GM18870 (cell line): ENCODE data around the gene PDZRN4.

Experiments used
- ATAC-seq: cut with Tn5 transposase; IDR thresholded peaks from one replicate; pipeline ENCODE4 v1.9.1; 2021; ENCODE audit warnings: moderate library complexity; ENCODE audit not compliant: unreplicated experiment

PDZRN4 gene

DNA sequence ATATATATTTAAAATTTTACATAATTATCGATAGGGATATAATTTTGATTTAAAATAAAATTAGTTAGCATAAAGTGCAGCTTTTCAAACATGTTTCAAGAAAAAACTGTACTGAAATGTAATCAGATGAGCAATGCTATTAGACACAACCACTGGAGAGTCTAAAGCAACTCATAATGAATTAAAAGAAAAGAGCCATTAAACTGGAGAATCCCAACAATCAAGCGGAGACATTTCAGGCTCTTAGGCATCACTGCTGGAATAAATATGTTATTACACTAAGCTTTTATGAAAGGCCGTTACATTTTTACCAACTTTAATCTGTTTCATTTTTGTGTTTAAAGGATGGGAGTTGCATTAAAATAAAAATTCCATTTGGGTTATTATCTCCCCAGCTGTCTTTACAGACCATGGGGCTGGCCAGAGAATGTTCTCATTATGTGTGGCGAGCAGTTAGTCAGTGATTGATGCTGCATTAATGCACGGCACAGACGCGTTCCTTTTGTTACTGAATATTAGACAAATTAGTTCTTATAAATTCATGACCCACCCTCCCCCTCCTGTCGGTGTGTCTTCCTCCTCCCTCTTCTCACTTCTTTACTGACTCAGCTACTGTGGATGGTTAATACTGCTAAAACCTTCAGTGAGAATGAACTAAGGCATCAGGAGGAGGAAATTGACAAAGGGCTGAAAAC lies 156.8 kb downstream of the PDZRN4 start:
- ATAC-seq: no peak

DNA sequence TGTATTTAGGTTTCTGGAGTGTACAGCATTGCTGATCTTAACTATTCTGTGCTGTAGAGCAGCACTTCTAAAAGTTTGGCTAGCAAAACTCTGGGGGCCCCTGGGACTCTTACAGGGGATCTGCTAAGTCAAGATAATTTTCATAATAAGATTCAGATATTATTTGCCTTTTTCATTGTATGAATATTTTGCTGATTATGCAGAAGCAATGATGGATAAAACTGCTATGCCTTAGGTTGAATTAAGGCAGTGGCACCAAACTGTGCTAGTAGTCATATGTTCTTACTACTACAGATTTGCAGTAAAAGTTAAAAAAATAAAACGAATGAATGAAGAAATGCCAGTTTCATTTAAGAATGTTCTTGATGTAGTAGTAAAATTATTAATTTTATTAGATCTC lies 160.1 kb downstream of the PDZRN4 start:
- no peak for ATAC-seq

DNA sequence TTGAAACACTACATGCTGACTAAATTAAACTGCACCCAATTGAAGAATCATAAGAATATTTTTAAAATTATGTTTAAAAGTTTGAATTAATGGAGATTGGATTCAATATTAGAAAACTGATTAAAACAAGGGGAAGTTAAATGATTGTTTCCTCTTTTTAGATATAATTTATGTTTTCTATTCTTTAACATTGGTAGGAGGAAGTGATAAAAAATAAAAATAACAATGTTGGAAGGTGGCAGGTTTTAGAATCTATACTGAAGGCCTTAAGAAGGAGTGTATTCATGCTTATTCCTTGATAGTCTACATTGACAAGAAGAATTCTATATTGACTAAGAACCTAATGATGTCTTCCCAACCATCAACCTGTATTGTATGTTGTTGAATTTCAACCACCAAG lies 168.1 kb downstream of the PDZRN4 start:
- no peak for ATAC-seq

DNA sequence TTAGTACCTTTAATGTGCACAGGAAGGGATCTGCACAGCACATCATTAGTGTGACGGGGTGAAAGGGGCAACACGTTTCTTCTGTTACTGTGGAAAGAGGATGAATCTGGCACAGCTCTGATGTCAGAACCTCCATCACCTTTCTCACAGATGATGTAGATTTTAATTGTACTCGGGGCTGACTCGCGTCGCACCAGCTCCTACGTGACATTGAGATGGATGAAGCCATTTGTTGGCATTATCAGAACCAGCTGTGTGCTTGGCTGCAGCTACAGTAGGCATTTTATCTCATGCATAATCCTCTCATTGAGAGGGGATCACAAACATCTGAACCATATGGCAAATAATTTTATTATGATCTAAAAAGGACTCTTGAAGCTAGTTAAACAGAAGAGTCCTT lies 173.6 kb downstream of the PDZRN4 start:
- ATAC-seq: no peak

DNA sequence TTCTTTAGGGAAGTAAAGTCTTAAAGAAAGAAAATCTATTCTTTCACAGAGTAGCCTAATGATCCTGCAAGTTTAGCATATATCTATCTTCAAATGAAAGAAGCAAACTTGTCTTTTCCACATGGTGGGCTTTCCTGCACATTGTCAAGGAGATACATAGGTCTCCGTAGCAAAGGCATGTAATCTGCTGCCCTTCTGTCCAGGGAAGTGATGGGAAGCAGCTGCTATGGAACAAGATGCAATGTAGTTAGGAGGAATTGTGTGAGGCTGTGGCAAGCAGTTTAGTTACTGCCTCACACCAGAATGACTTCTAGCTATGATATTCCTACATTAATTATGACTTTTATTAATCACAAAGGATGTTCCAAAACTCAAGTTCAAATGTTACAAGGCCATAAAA lies 174.4 kb downstream of the PDZRN4 start:
- ATAC-seq: no peak

DNA sequence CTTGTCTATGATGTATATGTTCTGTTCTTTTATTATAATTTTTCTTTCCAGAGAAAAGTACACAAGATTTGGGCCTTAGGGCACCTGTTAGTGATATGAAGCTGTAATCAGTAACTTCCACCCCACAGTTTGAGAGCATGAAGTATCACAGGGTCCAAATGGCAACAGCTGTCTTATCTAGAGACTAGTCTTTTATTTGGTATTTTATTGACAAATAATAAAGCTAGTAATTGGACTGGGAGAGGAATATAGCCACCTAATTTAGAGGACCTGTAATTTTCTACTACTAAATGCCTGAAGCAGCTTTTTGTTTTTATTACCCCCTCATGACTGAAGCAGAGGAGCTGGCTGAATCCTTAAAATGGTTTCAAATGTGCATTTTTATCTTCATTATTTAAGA lies 174.8 kb downstream of the PDZRN4 start:
- no peak for ATAC-seq

DNA sequence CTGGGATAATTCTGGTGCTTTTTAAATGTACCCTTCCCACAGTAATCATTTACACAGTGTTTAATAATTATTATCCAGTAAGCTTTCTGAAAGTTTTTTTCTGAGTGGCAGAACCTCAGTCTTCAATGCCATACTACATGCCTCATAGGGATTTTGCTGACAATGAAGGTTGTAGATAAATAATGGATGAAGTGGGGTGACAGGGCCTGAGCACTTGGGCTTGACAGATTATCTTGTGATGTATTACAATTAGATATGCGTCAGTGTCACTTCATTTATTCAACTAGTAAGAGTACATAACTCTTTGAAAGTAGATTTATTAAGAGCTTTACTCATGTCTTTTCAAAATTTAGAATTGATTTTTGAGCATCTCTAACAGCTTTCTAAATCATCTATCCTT lies 176.1 kb downstream of the PDZRN4 start:
- ATAC-seq: no peak

DNA sequence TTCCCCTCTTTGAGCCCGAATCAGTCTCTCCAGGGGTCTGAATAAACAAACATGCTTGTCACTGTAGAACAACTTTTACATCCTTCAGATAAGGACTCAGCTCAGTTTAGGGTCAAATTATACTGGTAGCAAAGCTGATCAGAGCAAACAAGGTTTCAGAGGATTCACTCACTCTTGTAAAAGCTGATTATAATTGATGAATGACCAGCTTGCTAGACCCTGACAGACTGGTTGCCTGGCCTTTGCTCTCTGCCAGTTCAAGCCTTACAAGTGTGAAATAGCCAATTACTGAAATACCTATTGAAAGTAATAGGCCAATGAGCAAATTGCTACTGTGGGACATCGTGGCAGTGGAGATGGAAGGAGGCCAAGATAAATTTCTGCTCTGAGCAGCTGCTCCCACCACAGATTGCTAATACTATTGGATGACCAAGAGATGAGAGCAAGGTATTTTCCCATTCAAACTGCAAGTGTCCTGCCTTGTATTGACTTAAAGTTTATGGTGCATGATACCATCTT lies 177.6 kb downstream of the PDZRN4 start:
- no peak for ATAC-seq

DNA sequence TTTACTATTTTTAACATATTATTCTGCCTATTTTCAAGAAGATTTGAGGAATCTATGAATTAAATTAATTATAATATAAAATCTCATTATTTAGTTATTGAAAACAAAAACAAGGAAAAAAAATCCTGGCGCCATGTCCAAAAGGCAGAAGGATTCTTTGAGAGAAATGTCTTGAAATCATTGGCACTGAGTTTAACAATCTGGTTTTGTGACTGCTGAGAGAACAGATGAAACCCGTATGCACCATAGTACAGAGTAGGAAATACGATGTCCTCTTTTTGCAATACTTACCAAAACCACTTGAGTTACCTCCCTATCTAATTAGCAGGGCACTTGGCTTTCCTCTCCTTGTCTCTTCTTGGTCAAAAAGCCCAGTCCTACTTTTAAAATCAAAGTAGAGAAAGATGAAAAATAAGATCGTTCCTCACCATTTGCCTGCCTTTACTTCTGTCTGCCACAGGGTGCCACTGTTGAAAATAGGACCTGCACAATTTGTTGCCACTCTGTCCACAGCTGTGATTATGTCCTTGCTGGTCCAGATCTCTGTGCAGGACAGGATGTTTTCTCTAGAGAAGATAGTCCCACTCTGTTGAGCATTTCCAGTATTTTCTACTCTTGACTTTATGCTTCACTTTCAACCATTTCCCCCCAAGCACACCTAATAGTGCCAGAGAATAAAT lies 179.7 kb downstream of the PDZRN4 start:
- no peak for ATAC-seq

DNA sequence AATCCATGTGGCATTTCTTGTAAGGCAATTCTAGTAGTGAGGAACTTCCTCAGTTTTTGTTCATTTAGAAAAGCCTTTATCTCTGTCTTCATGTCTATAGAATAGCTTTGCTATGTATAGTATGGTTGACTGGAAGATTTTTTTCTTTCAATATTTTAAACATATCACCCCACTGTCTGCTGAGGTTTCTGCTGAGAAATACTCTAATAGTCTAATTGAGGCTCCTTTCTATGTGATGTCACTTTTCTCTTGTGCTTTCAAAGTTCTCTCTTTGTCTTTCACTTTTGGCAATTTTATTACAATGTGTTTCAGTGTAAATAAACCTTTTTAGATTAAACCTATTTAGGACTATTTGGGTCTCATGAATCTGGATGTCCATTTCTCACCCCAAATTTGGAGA lies 192.8 kb downstream of the PDZRN4 start:
- ATAC-seq: no peak

DNA sequence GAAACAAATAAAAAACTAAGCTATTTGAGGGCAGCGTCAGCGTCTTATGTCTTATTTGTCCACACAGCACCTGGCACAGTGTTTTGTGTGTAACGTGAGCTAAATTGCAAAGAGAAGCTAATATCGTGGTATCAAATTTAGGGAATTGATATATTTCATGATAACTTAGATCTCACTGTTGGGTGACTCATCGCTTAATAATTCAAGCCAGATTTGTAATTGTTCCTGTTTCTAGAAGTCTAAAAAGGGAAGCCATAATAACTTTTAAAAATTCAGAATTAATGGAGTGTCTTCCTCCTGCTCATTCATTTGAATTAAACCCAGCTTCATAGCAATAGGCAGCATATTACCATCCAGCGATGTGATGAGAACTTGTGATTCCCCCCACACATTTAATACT lies 214.7 kb downstream of the PDZRN4 start:
- no peak for ATAC-seq

DNA sequence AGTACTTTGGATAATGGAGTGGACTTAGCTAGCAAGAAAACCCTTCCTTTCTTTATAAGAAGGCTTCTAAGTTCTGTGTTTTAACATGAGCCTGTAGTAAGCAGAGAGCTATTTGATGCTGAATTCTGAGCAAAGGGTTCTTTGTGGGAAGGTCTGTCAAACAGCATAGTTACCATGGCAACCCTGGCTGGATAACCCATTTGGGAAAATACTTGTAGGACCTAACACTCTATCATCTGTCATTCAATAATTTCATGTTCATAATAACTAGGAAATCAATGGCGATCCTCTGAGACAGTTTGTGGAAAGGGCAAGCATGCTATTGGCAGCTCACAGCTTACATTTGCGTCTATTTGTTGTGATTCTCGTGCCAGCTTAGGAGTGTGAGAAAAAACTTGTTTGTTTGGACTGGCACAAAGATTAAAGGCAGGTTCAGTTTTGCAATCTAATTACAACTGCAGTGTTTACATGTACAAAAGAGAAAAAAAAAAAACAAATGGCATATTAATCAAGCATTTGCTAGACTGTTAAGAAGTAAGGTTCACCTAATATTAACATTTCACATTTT lies 219.2 kb downstream of the PDZRN4 start:
- no peak for ATAC-seq

DNA sequence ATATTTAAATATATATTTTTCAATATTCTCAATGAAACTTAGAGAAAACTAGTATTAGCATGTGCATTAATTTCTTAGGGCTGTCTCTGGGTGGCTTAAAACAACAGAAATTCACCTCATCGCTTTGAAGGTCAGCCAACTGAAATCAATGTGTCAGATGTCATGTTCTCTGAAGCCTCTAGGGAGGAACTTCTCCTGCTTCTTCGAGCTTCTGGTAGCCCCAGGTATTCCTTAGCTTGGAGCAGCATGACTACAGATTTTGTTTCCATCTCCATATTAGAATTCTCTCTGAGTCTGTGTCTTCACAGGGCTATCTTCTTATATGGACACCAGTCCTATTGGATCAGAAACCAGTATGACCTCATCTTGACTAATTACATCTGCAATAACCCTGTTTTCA lies 221.5 kb downstream of the PDZRN4 start:
- no peak for ATAC-seq

DNA sequence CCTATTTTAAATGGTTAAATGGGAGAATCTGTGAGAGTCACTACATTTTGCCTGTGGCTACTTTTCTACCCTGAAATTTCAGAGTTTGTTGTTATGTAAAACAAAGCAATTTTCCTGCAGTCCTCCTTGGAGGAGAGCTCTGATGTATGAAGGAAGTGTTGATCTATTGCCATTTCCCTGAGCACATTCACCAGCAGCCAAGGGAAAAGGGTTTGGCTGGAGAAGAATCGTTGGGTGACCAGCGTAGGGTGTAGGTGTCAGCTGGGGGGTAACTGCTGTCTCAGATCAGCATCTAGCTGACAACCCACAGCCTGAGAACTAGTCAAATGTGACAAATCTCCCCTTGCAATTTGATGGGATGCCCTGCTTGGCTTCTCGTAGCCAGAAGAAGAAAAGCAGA lies 230.5 kb downstream of the PDZRN4 start:
- no peak for ATAC-seq

DNA sequence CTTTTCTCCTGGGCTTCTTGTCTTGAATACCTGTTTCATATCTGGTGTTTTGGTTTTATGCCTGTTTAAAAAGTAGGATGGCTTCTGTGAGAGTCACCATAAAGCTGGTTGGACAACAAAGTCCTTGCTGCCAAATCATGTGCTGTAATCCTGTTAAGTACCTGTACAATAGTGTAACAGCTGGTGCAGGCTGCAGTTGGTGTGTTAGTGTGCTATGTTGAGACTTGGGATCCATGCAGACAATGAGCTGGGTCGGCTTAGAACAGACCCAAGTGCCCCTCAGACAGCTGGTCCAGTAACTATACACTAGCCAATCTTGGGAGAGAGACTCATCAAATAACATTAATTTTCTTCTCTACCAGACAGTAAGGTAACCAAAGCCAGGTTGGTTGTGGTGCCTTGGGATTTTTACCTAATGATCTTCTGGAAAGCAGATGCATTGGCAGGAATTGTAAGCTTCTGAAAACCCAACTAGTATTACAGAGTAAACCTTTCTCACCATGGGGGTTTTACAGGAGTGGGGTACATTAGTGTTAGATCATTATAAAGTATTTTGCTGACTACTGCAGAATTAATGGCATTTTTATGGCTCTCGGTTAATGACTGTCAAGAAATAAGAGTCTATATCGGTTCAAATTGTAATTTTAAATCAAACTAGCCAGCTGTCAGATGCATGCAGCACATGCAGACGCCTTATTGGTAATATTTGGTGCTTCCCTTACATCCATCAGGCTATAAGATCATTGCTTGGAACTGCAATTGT lies 231.2 kb downstream of the PDZRN4 start:
- ATAC-seq: no peak

DNA sequence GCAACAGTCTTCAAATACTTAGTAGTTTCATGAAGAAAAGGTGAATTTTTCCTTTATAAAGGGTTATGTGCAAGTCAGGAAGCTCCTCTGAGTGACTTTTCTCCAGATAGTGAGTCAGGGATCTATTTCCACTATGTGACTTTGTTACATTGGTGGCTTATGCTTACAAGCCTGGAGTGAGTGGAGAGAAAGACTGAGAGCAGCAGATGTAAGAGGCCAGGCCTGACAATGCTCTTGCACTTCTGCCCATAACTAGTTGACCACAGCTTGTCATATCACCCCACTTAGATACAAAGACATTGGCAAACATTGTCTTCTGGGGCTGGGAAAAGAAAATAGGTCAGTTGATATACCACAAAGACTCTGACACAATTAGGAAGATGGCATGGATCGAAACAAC lies 236.5 kb downstream of the PDZRN4 start:
- ATAC-seq: no peak

DNA sequence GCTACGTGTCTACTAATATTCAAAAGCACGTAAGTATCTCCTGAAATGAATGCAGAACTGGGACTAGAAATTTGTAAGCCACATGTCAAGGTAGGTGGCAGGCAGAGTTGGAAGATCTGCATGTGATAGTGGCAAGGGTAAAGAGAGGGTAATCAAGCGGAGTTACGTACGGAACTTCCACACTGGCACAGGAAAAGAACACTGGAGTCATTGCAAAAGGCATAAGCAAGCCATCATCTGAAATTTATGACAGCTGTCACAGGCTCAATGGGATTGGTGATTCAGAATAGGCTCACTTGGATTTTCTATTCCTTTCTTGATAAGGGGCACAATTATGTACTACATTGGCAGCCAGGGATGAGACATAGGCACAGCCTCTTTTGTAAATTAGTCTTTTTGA lies 245.3 kb downstream of the PDZRN4 start:
- ATAC-seq: no peak

DNA sequence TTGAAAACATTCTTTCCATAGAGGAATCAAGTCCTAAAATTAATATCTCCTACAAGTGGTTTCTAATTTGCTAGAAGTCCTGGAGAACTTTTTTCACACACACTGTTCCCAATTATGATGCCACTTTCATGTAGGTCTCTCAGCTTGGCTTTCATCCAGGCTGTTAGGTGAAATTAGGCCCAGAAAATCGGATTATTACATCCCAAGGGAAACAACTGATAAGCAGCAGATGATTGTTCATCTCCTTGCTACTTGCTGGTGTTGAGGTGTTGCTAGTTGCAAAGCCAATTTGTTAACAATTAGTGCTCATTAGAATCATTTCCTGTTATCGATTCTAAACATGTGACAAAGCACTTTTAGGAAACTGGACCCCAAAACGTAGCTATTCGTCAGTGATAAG lies 248.0 kb downstream of the PDZRN4 start:
- no peak for ATAC-seq

DNA sequence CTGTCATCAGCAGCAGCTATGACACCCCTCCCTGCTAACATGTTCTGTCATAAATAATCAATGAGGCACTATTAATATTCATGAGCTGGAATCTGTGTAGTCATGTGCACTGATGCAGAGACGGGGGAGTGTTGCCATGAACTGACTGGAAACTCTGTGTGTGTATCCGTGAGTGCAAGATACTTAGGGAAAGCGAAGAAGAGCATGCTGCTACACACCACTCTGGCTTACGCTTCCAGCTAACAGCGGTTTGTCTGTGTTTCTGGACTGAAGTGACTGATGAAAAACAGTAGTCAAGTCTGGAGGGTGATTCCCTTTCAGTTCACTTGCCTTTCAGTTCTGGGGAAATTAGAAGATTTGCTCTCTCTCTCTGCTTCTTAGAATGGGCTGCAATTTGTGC lies 249.4 kb downstream of the PDZRN4 start:
- no peak for ATAC-seq

DNA sequence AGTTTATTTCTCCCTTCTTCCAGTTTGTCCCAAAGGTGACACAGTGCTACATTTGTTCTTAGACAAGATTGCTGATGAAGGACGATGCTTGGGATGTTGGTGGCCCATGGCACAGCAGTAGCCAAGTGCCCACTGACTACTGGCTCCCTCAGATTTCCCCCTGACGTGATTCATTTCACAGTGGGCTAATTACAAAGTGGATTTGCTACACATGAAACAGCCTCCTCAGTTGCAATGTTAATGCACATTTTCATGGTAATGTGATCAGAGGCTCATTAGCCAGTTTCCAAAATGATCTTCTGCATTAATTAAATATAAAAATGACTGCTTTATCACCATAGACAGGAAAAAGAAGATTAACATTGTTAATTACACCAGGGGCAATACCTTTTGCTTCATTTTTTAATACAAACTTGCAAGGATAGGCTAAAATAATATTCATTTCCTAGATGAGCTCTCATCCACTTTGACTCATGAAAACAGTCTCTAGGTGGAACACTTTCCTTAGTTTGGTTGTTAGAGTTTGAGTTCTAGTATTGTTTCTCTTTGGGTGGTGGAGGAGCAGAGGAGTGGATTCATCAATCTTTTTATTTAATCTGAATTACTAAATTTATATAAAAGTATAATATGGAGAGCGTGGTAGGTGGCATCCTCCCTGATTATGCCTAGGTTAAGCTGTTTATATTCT lies 250.9 kb downstream of the PDZRN4 start:
- ATAC-seq: no peak

DNA sequence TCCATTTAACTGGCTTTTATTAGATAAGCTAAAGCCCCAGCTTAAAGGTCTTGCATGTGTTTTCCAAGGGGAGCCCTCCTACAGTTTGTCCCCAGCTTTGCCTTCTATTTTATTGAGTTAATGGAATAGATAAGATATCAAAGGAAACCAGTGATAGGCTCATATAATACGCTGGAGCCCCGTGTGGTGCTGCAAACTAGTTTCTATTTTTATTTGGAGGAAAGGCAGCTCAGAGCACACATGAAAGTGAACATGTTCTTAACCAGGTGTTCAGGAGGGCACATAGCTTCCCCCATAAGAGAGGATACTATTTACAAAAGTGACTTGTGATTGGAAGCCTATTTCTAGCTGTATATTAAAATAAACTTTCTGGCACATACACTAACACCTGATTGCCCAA lies 251.7 kb downstream of the PDZRN4 start:
- ATAC-seq: no peak
